ENCODE data around the gene ITPR1.

GRCh38 chr3:4841225-4841624, 348.1 kb downstream of the ITPR1 start:
- TF ChIP-seq PPARA (CRISPR knock-in tag; IDR thresholded peaks at IDR 0.05; ENCODE audit: borderline replicate concordance) = no peak
- TF ChIP-seq, protein P1, sequence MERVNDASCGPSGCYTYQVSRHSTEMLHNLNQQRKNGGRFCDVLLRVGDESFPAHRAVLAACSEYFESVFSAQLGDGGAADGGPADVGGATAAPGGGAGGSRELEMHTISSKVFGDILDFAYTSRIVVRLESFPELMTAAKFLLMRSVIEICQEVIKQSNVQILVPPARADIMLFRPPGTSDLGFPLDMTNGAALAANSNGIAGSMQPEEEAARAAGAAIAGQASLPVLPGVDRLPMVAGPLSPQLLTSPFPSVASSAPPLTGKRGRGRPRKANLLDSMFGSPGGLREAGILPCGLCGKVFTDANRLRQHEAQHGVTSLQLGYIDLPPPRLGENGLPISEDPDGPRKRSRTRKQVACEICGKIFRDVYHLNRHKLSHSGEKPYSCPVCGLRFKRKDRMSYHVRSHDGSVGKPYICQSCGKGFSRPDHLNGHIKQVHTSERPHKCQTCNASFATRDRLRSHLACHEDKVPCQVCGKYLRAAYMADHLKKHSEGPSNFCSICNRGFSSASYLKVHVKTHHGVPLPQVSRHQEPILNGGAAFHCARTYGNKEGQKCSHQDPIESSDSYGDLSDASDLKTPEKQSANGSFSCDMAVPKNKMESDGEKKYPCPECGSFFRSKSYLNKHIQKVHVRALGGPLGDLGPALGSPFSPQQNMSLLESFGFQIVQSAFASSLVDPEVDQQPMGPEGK (CRISPR knock-in tag; IDR thresholded peaks at IDR 0.05; ENCODE audit: borderline replicate concordance) = no peak
- no peak for TF ChIP-seq BACH2 (CRISPR knock-in tag; IDR thresholded peaks at IDR 0.05; ENCODE audit: borderline replicate concordance)
- no peak for TF ChIP-seq ZFP3 (CRISPR knock-in tag; IDR thresholded peaks at IDR 0.05)
- no peak for TF ChIP-seq ZNF70 (CRISPR knock-in tag; IDR thresholded peaks at IDR 0.05)
- TF ChIP-seq, protein P2, sequence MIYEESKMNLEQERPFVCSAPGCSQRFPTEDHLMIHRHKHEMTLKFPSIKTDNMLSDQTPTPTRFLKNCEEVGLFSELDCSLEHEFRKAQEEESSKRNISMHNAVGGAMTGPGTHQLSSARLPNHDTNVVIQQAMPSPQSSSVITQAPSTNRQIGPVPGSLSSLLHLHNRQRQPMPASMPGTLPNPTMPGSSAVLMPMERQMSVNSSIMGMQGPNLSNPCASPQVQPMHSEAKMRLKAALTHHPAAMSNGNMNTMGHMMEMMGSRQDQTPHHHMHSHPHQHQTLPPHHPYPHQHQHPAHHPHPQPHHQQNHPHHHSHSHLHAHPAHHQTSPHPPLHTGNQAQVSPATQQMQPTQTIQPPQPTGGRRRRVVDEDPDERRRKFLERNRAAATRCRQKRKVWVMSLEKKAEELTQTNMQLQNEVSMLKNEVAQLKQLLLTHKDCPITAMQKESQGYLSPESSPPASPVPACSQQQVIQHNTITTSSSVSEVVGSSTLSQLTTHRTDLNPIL (CRISPR knock-in tag; IDR thresholded peaks at IDR 0.05; ENCODE audit: low read depth) = no peak
- TF ChIP-seq POU6F1 (CRISPR knock-in tag; IDR thresholded peaks at IDR 0.05; ENCODE audit: borderline replicate concordance, low read depth) = no peak
- TF ChIP-seq, protein P3, sequence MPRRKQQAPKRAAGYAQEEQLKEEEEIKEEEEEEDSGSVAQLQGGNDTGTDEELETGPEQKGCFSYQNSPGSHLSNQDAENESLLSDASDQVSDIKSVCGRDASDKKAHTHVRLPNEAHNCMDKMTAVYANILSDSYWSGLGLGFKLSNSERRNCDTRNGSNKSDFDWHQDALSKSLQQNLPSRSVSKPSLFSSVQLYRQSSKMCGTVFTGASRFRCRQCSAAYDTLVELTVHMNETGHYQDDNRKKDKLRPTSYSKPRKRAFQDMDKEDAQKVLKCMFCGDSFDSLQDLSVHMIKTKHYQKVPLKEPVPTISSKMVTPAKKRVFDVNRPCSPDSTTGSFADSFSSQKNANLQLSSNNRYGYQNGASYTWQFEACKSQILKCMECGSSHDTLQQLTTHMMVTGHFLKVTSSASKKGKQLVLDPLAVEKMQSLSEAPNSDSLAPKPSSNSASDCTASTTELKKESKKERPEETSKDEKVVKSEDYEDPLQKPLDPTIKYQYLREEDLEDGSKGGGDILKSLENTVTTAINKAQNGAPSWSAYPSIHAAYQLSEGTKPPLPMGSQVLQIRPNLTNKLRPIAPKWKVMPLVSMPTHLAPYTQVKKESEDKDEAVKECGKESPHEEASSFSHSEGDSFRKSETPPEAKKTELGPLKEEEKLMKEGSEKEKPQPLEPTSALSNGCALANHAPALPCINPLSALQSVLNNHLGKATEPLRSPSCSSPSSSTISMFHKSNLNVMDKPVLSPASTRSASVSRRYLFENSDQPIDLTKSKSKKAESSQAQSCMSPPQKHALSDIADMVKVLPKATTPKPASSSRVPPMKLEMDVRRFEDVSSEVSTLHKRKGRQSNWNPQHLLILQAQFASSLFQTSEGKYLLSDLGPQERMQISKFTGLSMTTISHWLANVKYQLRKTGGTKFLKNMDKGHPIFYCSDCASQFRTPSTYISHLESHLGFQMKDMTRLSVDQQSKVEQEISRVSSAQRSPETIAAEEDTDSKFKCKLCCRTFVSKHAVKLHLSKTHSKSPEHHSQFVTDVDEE (CRISPR knock-in tag; IDR thresholded peaks at IDR 0.05) = no peak
- TF ChIP-seq ISL1 (CRISPR knock-in tag; IDR thresholded peaks at IDR 0.05) = no peak
- TF ChIP-seq GLIS3 (CRISPR knock-in tag; IDR thresholded peaks at IDR 0.05) = no peak
- TF ChIP-seq CSDC2 (CRISPR knock-in tag; IDR thresholded peaks at IDR 0.05) = no peak

Data from SK-N-SH treated with all-trans-retinoic acid at 6 μM for 48 hours (cell line).